CD4-positive, alpha-beta T cell (primary cell): ENCODE measurements around the gene NDEL1. TPM values are rescaled to one million over a fixed set of nuclear protein-coding genes. Genes with fewer than 3 reads are reported as not detected.

ENCODE experiments used
- ATAC-seq: fragments of 200-7000 bp; cut with Tn5 transposase; one replicate; pipeline ENCODE4 v1.10.0; 2022; ENCODE audit warnings: mild to moderate bottlenecking; ENCODE audit not compliant: poor library complexity
- CTCF ChIA-PET: fragments of 350-600 bp; sonication (Branson Sonifier 250); formaldehyde crosslinking; loops from one replicate; lab custom pipeline; 2021; ENCODE audit warnings: antibody characterized with exemption, inconsistent platforms; lab: Charles Lee
- POLR2A ChIA-PET: fragments of 350-600 bp; sonication (Branson Sonifier 250); formaldehyde crosslinking; loops from one replicate; lab custom pipeline; 2021; ENCODE audit warnings: antibody characterized with exemption, inconsistent platforms; lab: Charles Lee
- DNase-seq, 14 experiments: peaks; one replicate each; pipeline ENCODE4 v3.0.0-alpha.2; 2013 to 2020; ENCODE audit warnings: mixed read lengths in 2 of 14
- H3K27ac ChIP-seq, 2 donors: one replicate each; pipeline versions ENCODE4 v1.5.1 to v1.7.0; 2013; ENCODE audit warnings: low read length in 2 of 2, low read depth in 1 of 2, mild to moderate bottlenecking in 1 of 2
- H3K27me3 ChIP-seq, 2 experiments: 1 replicate in 1 of 2; 2 replicates in 1 of 2; pipeline versions ENCODE4 v1.6.1 to v1.7.0; 2013; ENCODE audit warnings: low read length in 2 of 2, control low read depth in 1 of 2, mild to moderate bottlenecking in 1 of 2, moderate library complexity in 1 of 2; ENCODE audit not compliant: insufficient read depth in 2 of 2, control insufficient read depth in 1 of 2
- H3K36me3 ChIP-seq: one replicate; pipeline ENCODE4 v1.6.1; 2013; ENCODE audit warnings: low read length, control low read depth; ENCODE audit not compliant: insufficient read depth
- H3K4me1 ChIP-seq: one replicate; pipeline ENCODE4 v1.6.1; 2013; ENCODE audit warnings: low read length, control low read depth; ENCODE audit not compliant: insufficient read depth
- H3K4me3 ChIP-seq: one replicate; pipeline ENCODE4 v1.5.1; 2013; ENCODE audit warnings: mild to moderate bottlenecking, low read length, moderate library complexity
- H3K9me3 ChIP-seq, 2 experiments: 1 replicate in 1 of 2; 2 replicates in 1 of 2; pipeline versions ENCODE4 v1.6.1 to v1.7.0; 2013; ENCODE audit warnings: low read length in 2 of 2, mild to moderate bottlenecking in 2 of 2, control low read depth in 1 of 2, moderate library complexity in 1 of 2; ENCODE audit not compliant: control insufficient read depth in 1 of 2, insufficient read depth in 1 of 2
- H3K27ac Mint-ChIP-seq: one replicate; pipeline ENCODE4 v1.8.0; 2020; ENCODE audit warnings: mixed read lengths
- H3K27me3 Mint-ChIP-seq: one replicate; pipeline ENCODE4 v1.8.0; 2021; ENCODE audit warnings: mixed read lengths
- H3K36me3 Mint-ChIP-seq: one replicate; pipeline ENCODE4 v1.8.0; 2021; ENCODE audit warnings: low read depth, mixed read lengths
- H3K4me1 Mint-ChIP-seq: one replicate; pipeline ENCODE4 v1.8.0; 2021; ENCODE audit warnings: low read depth, mixed read lengths
- H3K4me3 Mint-ChIP-seq: one replicate; pipeline ENCODE4 v1.8.0; 2020; ENCODE audit warnings: mild to moderate bottlenecking, mixed read lengths
- H3K9me3 Mint-ChIP-seq: one replicate; pipeline ENCODE4 v1.8.0; 2020; ENCODE audit warnings: mixed read lengths
- intact Hi-C, 2 experiments: fragments of 100-400 bp; cut with DNase I in 1 of 2; cut with micrococcal nuclease in 1 of 2; formaldehyde crosslinking; loops; one replicate each; pipeline versions ENCODE4 v1.15.1 to v1.9.0; 2023 to 2025; cut with DNase I, micrococcal nuclease
- total RNA-seq, 174 experiments: library from RNA in 2 of 174; stranded (reverse) in 2 of 174; gene quantifications; one replicate each; pipeline ENCODE4 v1.2.3 and lab custom pipeline; 2021 to 2026
- TF ChIP-seq, protein P1 (sequence below): fragments of 200-600 bp; IDR thresholded peaks from one replicate; pipeline ENCODE4 v1.8.0; 2022; ENCODE audit warnings: antibody characterized with exemption, mild to moderate bottlenecking

NDEL1 gene
- total RNA-seq, 2 experiments from 2014 or later: 300 to 313 TPM

DNA sequence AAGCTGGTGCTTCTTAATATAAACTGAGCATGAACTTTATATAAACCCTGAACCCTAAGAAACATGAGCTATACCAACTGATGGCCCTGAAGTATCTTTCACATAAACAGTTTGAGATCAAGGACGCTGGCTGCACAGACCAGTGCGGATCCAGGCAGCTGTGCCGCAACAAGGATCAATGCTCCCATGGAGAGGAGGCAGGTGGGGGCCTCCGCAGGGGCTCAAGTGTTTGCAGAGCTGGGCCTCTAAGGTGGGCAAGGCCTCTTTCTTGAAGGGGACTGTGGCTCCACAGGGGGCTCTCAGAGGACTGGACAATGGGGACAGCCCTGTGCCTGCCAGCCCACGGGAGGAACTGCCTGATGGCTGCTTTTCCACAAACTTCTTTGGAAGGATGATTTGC, 46.0 kb downstream of the NDEL1 start:
- TF ChIP-seq, protein P1, sequence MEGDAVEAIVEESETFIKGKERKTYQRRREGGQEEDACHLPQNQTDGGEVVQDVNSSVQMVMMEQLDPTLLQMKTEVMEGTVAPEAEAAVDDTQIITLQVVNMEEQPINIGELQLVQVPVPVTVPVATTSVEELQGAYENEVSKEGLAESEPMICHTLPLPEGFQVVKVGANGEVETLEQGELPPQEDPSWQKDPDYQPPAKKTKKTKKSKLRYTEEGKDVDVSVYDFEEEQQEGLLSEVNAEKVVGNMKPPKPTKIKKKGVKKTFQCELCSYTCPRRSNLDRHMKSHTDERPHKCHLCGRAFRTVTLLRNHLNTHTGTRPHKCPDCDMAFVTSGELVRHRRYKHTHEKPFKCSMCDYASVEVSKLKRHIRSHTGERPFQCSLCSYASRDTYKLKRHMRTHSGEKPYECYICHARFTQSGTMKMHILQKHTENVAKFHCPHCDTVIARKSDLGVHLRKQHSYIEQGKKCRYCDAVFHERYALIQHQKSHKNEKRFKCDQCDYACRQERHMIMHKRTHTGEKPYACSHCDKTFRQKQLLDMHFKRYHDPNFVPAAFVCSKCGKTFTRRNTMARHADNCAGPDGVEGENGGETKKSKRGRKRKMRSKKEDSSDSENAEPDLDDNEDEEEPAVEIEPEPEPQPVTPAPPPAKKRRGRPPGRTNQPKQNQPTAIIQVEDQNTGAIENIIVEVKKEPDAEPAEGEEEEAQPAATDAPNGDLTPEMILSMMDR: no peak
- intact Hi-C loops: no loop called here
- no peaks in the 10 kb centered on the region for H3K4me1 Mint-ChIP-seq
- Histone ChIP-seq H3K27me3 (no peaks in the 10 kb centered on the region), H3K27ac (no peak overlapping the region), H3K36me3 (peaks cover 36% of the 10 kb centered on the region), H3K4me3 (no peak overlapping the region), H3K9me3 (peaks cover 11 to 19% of the 10 kb centered on the region in 2 experiments), H3K4me1 (no peaks in the 10 kb centered on the region)
- H3K9me3 Mint-ChIP-seq: peaks cover 6% of the 10 kb centered on the region
- no peak overlapping the region for H3K4me3 Mint-ChIP-seq
- POLR2A ChIA-PET: no interaction called here
- ATAC-seq (no peak), DNase-seq (no peak)
- H3K27ac Mint-ChIP-seq: no peak overlapping the region
- peaks cover 93% of the 10 kb centered on the region for H3K36me3 Mint-ChIP-seq
- CTCF ChIA-PET: no interaction called here
- no peaks in the 10 kb centered on the region for H3K27me3 Mint-ChIP-seq

DNA sequence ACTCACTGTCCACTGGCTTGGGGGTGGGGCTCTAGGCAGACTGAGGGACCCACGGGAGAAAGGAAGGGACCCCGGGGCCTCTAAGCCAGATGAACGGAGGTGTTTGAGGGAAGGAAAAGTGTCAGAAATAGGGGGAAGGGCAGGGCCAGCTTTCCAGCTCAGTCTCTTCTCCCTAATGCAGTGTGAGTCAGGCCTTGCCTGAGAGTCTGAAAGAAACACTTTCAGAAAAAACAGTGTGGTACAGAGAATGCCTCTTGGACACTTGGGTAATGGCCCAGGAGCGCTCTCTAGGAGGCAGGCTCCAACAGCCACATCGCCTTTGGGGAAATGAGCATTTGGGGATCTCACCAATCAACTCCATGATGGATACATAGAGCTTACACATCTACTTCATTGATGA, 46.9 kb downstream of the NDEL1 start:
- CTCF ChIA-PET: interaction anchor here (1.1 kb wide), 1 partner anchor 99 kb away, joined by 3 read pairs; no protein-coding TSS in a partner anchor
- H3K27ac Mint-ChIP-seq: no peak overlapping the region

DNA sequence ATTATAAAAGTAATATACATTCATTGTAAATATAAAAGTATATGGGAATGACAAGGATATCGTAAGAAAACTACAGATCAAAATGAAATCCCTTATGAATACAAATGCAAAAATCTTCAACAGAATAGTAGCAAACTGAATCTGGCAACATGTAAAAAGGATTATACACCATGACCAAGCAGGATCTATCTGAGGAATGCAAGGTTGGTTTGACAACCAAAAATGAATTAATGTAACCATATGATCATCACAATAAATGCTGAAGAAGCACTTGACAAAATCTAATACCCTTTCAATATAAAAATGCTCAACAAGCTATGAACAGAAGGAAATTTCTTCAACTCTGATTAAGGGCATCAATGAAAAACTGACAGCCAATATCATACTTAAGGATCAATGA, 48.8 kb downstream of the NDEL1 start:
- H3K36me3 Mint-ChIP-seq: peaks cover 80% of the 10 kb centered on the region

More for the DNA sequence above, 46.9 kb downstream of the NDEL1 start:
- Histone ChIP-seq H3K36me3 (peaks cover 29% of the 10 kb centered on the region), H3K27me3 (no peaks in the 10 kb centered on the region), H3K4me1 (no peaks in the 10 kb centered on the region), H3K27ac (no peak overlapping the region), H3K9me3 (peaks cover 11 to 25% of the 10 kb centered on the region in 2 experiments), H3K4me3 (no peak overlapping the region)
- Mint-ChIP-seq H3K9me3 (peaks cover 6% of the 10 kb centered on the region), H3K4me3 (no peak overlapping the region), H3K36me3 (peaks cover 91% of the 10 kb centered on the region), H3K4me1 (no peaks in the 10 kb centered on the region), H3K27me3 (no peaks in the 10 kb centered on the region)
- POLR2A ChIA-PET: no interaction called here
- TF ChIP-seq, protein P1: no peak
- intact Hi-C loops: no loop called here
- ATAC-seq: no peak
- DNase-seq: no peak

More for the DNA sequence above, 48.8 kb downstream of the NDEL1 start:
- peaks cover 19% of the 10 kb centered on the region for H3K36me3 ChIP-seq
- ChIA-PET POLR2A (no interaction called here), CTCF (no interaction called here)
- intact Hi-C loops: no loop called here
- no peak overlapping the region for H3K4me3 Mint-ChIP-seq
- H3K9me3 Mint-ChIP-seq: peaks cover 6% of the 10 kb centered on the region
- H3K27me3 Mint-ChIP-seq: no peaks in the 10 kb centered on the region
- TF ChIP-seq, protein P1: no peak
- no peak overlapping the region for H3K27ac Mint-ChIP-seq
- DNase-seq: no peak
- no peak overlapping the region for H3K4me3 ChIP-seq
- H3K27me3 ChIP-seq: no peaks in the 10 kb centered on the region
- no peaks in the 10 kb centered on the region for H3K4me1 ChIP-seq
- no peak overlapping the region for H3K27ac ChIP-seq
- peaks cover 11 to 28% of the 10 kb centered on the region in 2 experiments for H3K9me3 ChIP-seq
- ATAC-seq: no peak
- no peaks in the 10 kb centered on the region for H3K4me1 Mint-ChIP-seq
